Measurements from ENCODE around the gene MAMDC2.

DNA sequence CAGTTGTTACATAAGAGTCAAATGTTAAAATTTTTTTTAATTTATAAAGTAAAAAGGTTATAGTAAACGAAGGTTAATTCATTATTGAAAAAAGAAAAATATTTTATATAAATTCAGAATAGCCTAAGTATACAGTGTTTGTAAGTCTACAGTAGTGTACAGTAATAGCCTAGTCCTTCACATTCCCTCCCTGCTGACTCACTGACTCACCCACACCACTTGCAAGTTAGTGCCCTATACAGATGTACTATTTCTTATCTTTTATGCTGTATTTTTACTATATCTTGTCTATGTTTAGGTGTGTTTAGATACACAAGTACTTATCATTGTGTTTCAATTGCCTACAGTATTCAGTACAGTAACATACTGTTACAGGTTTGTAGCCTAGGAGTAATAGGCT lies 57.6 kb downstream of the MAMDC2 start:
- TF ChIP-seq, protein P1, sequence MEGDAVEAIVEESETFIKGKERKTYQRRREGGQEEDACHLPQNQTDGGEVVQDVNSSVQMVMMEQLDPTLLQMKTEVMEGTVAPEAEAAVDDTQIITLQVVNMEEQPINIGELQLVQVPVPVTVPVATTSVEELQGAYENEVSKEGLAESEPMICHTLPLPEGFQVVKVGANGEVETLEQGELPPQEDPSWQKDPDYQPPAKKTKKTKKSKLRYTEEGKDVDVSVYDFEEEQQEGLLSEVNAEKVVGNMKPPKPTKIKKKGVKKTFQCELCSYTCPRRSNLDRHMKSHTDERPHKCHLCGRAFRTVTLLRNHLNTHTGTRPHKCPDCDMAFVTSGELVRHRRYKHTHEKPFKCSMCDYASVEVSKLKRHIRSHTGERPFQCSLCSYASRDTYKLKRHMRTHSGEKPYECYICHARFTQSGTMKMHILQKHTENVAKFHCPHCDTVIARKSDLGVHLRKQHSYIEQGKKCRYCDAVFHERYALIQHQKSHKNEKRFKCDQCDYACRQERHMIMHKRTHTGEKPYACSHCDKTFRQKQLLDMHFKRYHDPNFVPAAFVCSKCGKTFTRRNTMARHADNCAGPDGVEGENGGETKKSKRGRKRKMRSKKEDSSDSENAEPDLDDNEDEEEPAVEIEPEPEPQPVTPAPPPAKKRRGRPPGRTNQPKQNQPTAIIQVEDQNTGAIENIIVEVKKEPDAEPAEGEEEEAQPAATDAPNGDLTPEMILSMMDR (IDR thresholded peaks at IDR 0.05; ENCODE audit: insufficient read depth, low read depth, low read length): no peak
- TF ChIP-seq EZH2 (IDR thresholded peaks at IDR 0.05; ENCODE audit: insufficient read depth, low read length): no peak

All from astrocyte (in vitro differentiated cells and primary cell).